ENCODE results near the gene C9orf72.
"Not testable (repeated sequence)": the region's sequence is repeated elsewhere in the genome, so short reads cannot be mapped to it uniquely, and the experiment has no call there.

Gene C9orf72

GRCh38 chr9:27514551-27514950, 58.7 kb downstream of the C9orf72 start:
- no peak for TF ChIP-seq CTCF (IDR thresholded peaks at IDR 0.05; ENCODE audit: control insufficient read depth, insufficient read depth, low read depth, low read length, missing control alignments)
- no peak overlapping the region for H3K4me3 ChIP-seq (ENCODE audit: control insufficient read depth, low read depth, low read length)
- no peak for DNase-seq (ENCODE audit: low read depth)

- TF ChIP-seq CTCF (IDR thresholded peaks at IDR 0.05; ENCODE audit: control insufficient read depth, insufficient read depth, low read depth, low read length, missing control alignments), result no peak
- H3K4me3 ChIP-seq (ENCODE audit: control insufficient read depth, low read depth, low read length), result no peak overlapping the region
- no peak for DNase-seq (ENCODE audit: low read depth)
Measured at GRCh38 chr9:27511771-27512170, 61.5 kb downstream of the C9orf72 start.

- no peak overlapping the region for H3K4me3 ChIP-seq (ENCODE audit: control insufficient read depth, low read depth, low read length)
- TF ChIP-seq CTCF (IDR thresholded peaks at IDR 0.05; ENCODE audit: control insufficient read depth, insufficient read depth, low read depth, low read length, missing control alignments), result no peak
- DNase-seq (ENCODE audit: low read depth), result no peak
Measured at GRCh38 chr9:27510780-27511179, 62.5 kb downstream of the C9orf72 start.

GRCh38 chr9:27506981-27507380, 66.3 kb downstream of the C9orf72 start:
- DNase-seq (ENCODE audit: low read depth), result no peak
- no peak for TF ChIP-seq CTCF (IDR thresholded peaks at IDR 0.05; ENCODE audit: control insufficient read depth, insufficient read depth, low read depth, low read length, missing control alignments)

GRCh38 chr9:27505744-27506161, 67.5 kb downstream of the C9orf72 start:
- no peak overlapping the region for H3K4me3 ChIP-seq (ENCODE audit: control insufficient read depth, low read depth, low read length)
- no peak for TF ChIP-seq CTCF (IDR thresholded peaks at IDR 0.05; ENCODE audit: control insufficient read depth, insufficient read depth, low read depth, low read length, missing control alignments)
- no peak for DNase-seq (ENCODE audit: low read depth)

More at GRCh38 chr9:27506981-27507380, 66.3 kb downstream of the C9orf72 start:
- no peak overlapping the region for H3K4me3 ChIP-seq (ENCODE audit: control insufficient read depth, low read depth, low read length)

GRCh38 chr9:27504259-27504658, 69.0 kb downstream of the C9orf72 start:
- DNase-seq (ENCODE audit: low read depth), result no peak
- no peak overlapping the region for H3K4me3 ChIP-seq (ENCODE audit: control insufficient read depth, low read depth, low read length)
- no peak for TF ChIP-seq CTCF (IDR thresholded peaks at IDR 0.05; ENCODE audit: control insufficient read depth, insufficient read depth, low read depth, low read length, missing control alignments)

GRCh38 chr9:27503623-27504022, 69.7 kb downstream of the C9orf72 start:
- DNase-seq (ENCODE audit: low read depth), result no peak
- no peak for TF ChIP-seq CTCF (IDR thresholded peaks at IDR 0.05; ENCODE audit: control insufficient read depth, insufficient read depth, low read depth, low read length, missing control alignments)
- H3K4me3 ChIP-seq (ENCODE audit: control insufficient read depth, low read depth, low read length), result no peak overlapping the region

- H3K4me3 ChIP-seq (ENCODE audit: control insufficient read depth, low read depth, low read length); DNase-seq (ENCODE audit: low read depth): not testable (repeated sequence)
Measured at GRCh38 chr9:27500902-27501301, 72.4 kb downstream of the C9orf72 start.
